Measurements from ENCODE around the gene SZT2. TPM values are rescaled to one million over a fixed set of nuclear protein-coding genes. Genes with fewer than 3 reads are reported as not detected.

The SZT2 gene
- total and polyA plus RNA-seq, 2 experiments from 2014 or later: 14.8 to 18.8 TPM

DNA sequence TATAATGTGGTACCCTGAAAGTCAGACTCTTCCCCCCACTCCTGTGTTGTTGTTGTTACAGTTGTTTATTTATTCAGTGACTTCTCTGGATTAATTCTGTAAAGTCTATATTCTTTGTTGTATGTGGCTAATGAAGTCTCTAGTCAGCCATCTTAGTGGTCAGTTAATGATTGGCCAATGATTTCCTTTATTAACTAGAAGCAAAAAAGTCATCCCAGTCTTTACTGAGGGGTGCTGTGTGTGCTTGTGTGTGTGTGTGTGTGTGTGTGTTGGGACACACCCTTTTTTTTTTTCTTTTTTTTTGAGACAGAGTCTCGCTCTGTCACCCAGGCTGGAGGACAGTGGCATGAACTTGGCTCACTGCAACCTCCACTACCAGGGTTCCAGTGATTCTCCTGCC, 101.4 kb downstream of the SZT2 start:
- H3K79me2 ChIP-seq: no peaks in the 10 kb centered on the region
- peaks cover 6% of the 10 kb centered on the region for H3K4me1 ChIP-seq (ENCODE audit: insufficient read depth)
- H3K4me3 ChIP-seq: no peak overlapping the region
- no peaks in the 10 kb centered on the region for H4K20me1 ChIP-seq (ENCODE audit: insufficient read depth, poor library complexity, severe bottlenecking)
- no peaks in the 10 kb centered on the region for H3K9me2 ChIP-seq (replicated peaks; ENCODE audit: insufficient read depth)
- WGBS (ENCODE audit: low lambda C conversion rate, missing lambda C conversion rate): no CpG with 5 or more reads among the region's 1 CpG
- no peaks in the 10 kb centered on the region for H3K27me3 ChIP-seq
- no peaks in the 10 kb centered on the region for H3K36me3 ChIP-seq (replicated peaks; ENCODE audit: insufficient read depth, low read depth)
- no peaks in the 10 kb centered on the region for H3K9me3 ChIP-seq (ENCODE audit: low read depth)
- H2AFZ ChIP-seq: no peak overlapping the region
- H3K27ac ChIP-seq: no peak overlapping the region
- no peak overlapping the region for H3K4me2 ChIP-seq
- no peak for DNase-seq (ENCODE audit: low spot score)
- TF ChIP-seq EZH2 (IDR thresholded peaks at IDR 0.05; ENCODE audit: borderline replicate concordance): no peak
- TF ChIP-seq, protein P1, sequence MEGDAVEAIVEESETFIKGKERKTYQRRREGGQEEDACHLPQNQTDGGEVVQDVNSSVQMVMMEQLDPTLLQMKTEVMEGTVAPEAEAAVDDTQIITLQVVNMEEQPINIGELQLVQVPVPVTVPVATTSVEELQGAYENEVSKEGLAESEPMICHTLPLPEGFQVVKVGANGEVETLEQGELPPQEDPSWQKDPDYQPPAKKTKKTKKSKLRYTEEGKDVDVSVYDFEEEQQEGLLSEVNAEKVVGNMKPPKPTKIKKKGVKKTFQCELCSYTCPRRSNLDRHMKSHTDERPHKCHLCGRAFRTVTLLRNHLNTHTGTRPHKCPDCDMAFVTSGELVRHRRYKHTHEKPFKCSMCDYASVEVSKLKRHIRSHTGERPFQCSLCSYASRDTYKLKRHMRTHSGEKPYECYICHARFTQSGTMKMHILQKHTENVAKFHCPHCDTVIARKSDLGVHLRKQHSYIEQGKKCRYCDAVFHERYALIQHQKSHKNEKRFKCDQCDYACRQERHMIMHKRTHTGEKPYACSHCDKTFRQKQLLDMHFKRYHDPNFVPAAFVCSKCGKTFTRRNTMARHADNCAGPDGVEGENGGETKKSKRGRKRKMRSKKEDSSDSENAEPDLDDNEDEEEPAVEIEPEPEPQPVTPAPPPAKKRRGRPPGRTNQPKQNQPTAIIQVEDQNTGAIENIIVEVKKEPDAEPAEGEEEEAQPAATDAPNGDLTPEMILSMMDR (IDR thresholded peaks at IDR 0.05; ENCODE audit: poor library complexity): no peak
- no peak for TF ChIP-seq EZH2phosphoT487 (IDR thresholded peaks at IDR 0.05; ENCODE audit: low read depth, severe bottlenecking, unreplicated experiment)

DNA sequence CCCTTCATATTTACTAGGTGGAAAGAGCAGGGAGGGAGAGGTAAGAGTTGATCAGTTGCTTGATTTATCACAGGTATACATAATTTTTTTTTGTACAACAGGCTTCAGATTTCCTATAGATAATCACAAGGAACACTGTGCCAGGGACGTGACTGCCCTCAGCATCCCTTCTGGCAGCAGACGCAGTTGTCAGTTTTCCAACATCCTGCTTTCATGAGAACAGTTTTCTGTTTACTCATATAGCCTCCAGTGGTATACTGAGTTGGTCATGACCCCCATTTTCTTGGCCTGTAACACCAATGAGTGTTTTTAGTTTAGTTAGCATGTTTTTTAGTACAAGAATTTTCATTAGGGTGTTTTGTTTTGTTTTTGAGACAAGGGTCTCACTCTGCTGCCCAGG, 103.1 kb downstream of the SZT2 start:
- WGBS (ENCODE audit: low lambda C conversion rate, missing lambda C conversion rate): 72% methylated on average over 2 of the region's 2 CpGs
- no peak for DNase-seq (ENCODE audit: low spot score)

DNA sequence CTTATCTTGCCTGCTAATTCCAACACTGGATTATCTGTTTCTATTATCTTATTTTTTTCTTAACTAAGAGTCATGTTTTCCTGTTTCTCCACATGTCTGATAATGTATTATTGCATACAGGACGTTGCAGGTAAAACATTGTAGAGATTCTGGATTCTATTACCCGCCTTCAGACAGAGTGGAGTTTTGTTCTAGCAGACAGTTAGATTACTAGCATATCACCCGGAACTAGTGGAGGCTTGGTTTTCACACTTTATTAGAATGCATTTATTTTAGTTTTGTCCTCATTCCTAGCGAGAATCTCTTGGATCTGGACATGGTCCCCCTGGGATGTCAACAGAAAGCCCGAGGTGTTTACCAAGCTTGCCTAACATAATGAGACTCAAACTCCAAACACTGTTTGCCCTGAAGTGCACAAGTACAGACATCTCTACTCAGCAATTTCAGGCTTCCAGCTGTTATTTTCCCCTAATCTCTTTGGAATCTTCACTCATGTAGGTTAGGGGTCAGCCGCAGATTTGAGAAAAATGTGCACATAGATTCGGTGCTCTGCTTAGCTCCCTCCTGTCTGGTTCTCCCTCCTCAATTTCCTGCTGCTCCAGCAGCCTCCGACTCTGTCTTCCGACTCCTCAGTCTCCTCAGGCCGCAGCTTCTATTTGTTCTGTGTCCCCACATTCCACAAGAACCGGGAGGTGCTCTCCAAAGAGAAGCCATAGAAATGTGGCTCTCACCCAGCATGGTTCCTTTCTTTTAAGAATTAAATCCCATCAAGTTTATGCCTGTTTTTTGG, 104.2 kb downstream of the SZT2 start:
- no peaks in the 10 kb centered on the region for H3K9me2 ChIP-seq (replicated peaks; ENCODE audit: insufficient read depth)
- peak overlapping the region; percentile 61 for H3K4me2 ChIP-seq
- no peak for DNase-seq (ENCODE audit: low spot score)
- no peaks in the 10 kb centered on the region for H3K27me3 ChIP-seq
- 17% methylated on average over 11 of the region's 11 CpGs for WGBS (ENCODE audit: low lambda C conversion rate, missing lambda C conversion rate)
- H3K4me1 ChIP-seq (ENCODE audit: insufficient read depth): peaks cover 6% of the 10 kb centered on the region
- H3K4me3 ChIP-seq: no peak overlapping the region
- H3K36me3 ChIP-seq (replicated peaks; ENCODE audit: insufficient read depth, low read depth): no peaks in the 10 kb centered on the region
- no peaks in the 10 kb centered on the region for H3K9me3 ChIP-seq (ENCODE audit: low read depth)
- peak overlapping the region; percentile 40 for H3K27ac ChIP-seq
- H2AFZ ChIP-seq: peak overlapping the region; percentile 39
- TF ChIP-seq EZH2phosphoT487 (IDR thresholded peaks at IDR 0.05; ENCODE audit: low read depth, severe bottlenecking, unreplicated experiment) (no peak), EZH2 (IDR thresholded peaks at IDR 0.05; ENCODE audit: borderline replicate concordance) (no peak)
- TF ChIP-seq, protein P1 (IDR thresholded peaks at IDR 0.05; ENCODE audit: poor library complexity): no peak
- H3K79me2 ChIP-seq: no peaks in the 10 kb centered on the region
- no peaks in the 10 kb centered on the region for H4K20me1 ChIP-seq (ENCODE audit: insufficient read depth, poor library complexity, severe bottlenecking)

More for the DNA sequence above, 103.1 kb downstream of the SZT2 start:
- Histone ChIP-seq H3K27ac (no peak overlapping the region), H3K4me2 (no peak overlapping the region), H2AFZ (no peak overlapping the region), H3K4me1 (ENCODE audit: insufficient read depth) (peaks cover 6% of the 10 kb centered on the region), H3K27me3 (no peaks in the 10 kb centered on the region), H3K4me3 (no peak overlapping the region), H3K36me3 (replicated peaks; ENCODE audit: insufficient read depth, low read depth) (no peaks in the 10 kb centered on the region), H3K79me2 (no peaks in the 10 kb centered on the region), H4K20me1 (ENCODE audit: insufficient read depth, poor library complexity, severe bottlenecking) (no peaks in the 10 kb centered on the region), H3K9me2 (replicated peaks; ENCODE audit: insufficient read depth) (no peaks in the 10 kb centered on the region), H3K9me3 (ENCODE audit: low read depth) (no peaks in the 10 kb centered on the region)
- no peak for TF ChIP-seq EZH2phosphoT487 (IDR thresholded peaks at IDR 0.05; ENCODE audit: low read depth, severe bottlenecking, unreplicated experiment)
- TF ChIP-seq, protein P1 (IDR thresholded peaks at IDR 0.05; ENCODE audit: poor library complexity): no peak
- TF ChIP-seq EZH2 (IDR thresholded peaks at IDR 0.05; ENCODE audit: borderline replicate concordance): no peak
